NB4 (cell line): ENCODE data around the gene EVA1C.
"Not testable (repeated sequence)": the region's sequence is repeated elsewhere in the genome, so short reads cannot be mapped to it uniquely, and the experiment has no call there.

Source experiments
- DNase-seq: peaks from one replicate; pipeline ENCODE4 v3.0.0; 2010; ENCODE audit warnings: low read depth
- H3K4me3 ChIP-seq: one replicate; pipeline ENCODE4 v1.5.1; 2011; ENCODE audit warnings: mild to moderate bottlenecking, low read depth, low read length, moderate library complexity
- MYC ChIP-seq: IDR thresholded peaks from 2 replicates; pipeline ENCODE4 v1.6.1; 2011; ENCODE audit warnings: low read depth, low read length
- POLR2A ChIP-seq: IDR thresholded peaks from 2 replicates; pipeline ENCODE4 v1.6.1; 2011; ENCODE audit warnings: mild to moderate bottlenecking; ENCODE audit not compliant: insufficient read length; ENCODE audit errors: extremely low read depth
- TF ChIP-seq, protein P1 (sequence below): IDR thresholded peaks from 2 replicates; pipeline ENCODE4 v1.6.1; 2011; ENCODE audit warnings: low read depth, low read length
- TF ChIP-seq, protein P2 (sequence below): IDR thresholded peaks from one replicate; pipeline ENCODE4 v1.5.1; 2012; ENCODE audit warnings: low read depth, low read length

The EVA1C gene

DNA sequence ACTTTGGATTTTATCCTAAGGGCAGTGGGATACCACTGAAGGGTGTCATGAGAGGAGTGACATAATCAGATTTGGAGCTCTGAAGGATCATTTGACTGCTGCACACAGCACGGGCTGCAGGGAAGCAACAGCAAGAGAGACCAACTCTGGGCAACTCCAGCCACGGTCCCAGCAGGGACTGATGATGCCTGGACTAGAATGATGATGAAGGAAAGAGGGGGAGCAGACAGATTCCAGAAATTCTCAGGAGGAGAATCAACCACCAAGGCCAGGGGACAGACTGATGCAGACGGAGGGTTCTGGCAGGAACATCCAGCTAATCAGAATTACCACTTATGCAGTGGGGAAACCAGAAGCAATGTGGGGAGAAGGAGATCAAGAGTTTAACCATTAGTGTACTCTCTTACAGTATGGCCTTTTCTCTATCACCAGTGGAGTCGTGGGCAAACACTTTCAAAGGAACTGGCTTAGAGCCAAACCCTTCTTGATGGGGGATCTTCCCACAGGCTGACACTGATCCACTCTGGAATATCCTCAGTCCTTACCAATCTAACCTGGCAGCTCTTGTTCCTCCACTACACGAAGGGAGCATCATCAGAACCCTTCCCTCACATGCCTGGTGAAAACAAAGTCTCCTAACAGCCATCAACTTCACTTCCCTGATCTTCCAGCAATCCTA lies 23.0 kb upstream of the EVA1C start:
- DNase-seq, result no peak
- TF ChIP-seq POLR2A (no peak), MYC (no peak)
- TF ChIP-seq, protein P1, sequence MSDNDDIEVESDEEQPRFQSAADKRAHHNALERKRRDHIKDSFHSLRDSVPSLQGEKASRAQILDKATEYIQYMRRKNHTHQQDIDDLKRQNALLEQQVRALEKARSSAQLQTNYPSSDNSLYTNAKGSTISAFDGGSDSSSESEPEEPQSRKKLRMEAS, result no peak
- TF ChIP-seq, protein P2, sequence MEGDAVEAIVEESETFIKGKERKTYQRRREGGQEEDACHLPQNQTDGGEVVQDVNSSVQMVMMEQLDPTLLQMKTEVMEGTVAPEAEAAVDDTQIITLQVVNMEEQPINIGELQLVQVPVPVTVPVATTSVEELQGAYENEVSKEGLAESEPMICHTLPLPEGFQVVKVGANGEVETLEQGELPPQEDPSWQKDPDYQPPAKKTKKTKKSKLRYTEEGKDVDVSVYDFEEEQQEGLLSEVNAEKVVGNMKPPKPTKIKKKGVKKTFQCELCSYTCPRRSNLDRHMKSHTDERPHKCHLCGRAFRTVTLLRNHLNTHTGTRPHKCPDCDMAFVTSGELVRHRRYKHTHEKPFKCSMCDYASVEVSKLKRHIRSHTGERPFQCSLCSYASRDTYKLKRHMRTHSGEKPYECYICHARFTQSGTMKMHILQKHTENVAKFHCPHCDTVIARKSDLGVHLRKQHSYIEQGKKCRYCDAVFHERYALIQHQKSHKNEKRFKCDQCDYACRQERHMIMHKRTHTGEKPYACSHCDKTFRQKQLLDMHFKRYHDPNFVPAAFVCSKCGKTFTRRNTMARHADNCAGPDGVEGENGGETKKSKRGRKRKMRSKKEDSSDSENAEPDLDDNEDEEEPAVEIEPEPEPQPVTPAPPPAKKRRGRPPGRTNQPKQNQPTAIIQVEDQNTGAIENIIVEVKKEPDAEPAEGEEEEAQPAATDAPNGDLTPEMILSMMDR, result no peak
- H3K4me3 ChIP-seq, result peak overlapping the region; percentile 21

DNA sequence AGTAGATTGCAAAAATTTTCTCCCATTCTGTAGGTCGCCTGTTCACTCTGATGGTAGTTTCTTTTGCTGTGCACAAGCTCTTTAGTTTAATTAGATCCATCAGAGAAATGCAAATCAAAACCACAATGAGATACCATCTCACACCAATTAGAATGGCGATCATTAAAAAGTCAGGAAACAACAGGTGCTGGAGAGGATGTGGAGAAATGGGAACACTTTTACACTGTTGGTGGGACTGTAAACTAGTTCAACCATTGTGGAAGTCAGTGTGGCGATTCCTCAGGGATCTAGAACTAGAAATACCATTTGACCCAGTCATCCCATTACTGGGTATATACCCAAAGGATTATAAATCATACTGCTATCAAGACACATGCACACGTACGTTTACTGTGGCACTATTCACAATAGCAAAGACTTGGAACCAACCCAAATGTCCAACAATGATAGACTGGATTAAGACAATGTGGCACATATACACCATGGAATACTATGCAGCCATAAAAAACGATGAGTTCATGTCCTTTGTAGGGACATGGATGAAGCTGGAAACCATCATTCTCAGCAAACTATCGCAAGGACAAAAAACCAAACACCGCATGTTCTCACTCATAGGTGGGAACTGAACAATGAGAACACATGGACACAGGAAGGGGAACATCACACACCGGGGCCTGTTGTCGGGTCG lies 21.8 kb upstream of the EVA1C start:
- not testable (repeated sequence) for DNase-seq, H3K4me3 ChIP-seq

DNA sequence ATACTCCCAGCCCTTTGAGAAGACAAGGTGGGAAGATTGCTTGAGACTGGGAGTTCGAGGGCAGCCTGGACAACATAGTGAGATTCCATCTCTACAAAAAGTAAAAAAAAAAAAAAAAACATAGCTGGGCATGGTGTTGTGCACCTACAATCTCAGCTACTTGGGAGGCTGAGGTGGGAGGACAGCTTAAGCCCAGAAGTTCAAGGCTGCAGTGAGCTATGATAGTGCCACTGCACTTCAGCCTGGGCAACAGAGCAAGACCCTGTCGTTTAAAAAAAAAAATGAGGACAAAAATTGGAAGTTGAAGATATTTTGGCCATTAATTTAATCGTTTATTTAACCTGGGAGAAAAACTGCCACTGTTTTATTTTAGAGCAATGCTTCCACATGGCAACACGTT lies 20.8 kb upstream of the EVA1C start:
- no peak for TF ChIP-seq POLR2A
- no peak for TF ChIP-seq MYC
- TF ChIP-seq, protein P1, result no peak
- TF ChIP-seq, protein P2, result no peak
- peak overlapping the region; percentile 86 for H3K4me3 ChIP-seq
- no peak for DNase-seq

DNA sequence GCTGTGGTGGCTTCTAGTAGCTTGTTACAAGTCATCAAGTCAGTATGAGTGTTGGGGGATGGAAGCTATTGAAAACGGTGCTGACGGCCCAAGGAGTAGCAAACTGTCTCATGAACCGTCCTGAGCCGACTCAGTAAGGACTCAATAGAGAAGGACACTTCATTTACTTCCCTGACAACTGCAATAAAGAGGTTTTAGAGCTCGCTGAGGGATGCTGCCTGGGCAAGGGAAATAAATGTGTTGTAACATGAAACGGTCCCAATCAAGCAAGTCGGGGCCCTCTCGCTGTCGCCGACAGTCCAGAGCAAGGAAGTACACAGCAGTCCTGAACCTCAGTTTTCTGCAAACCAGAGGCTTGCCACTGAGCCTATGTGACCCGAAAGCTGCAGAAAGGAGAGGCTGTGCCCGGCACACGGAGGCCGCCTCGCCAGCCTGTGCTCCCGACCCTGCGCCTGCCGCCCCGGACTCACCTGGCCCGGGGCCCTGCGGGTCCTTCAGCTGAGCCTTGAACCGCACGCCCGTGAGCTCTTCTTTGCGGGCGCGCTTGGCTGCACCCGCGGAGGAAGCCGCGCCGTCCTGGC lies 20.1 kb upstream of the EVA1C start:
- peak overlapping the region; percentile 86 for H3K4me3 ChIP-seq
- peak; percentile 33 for DNase-seq
- TF ChIP-seq, protein P1, result no peak
- TF ChIP-seq, protein P2, result no peak
- TF ChIP-seq MYC, result no peak
- TF ChIP-seq POLR2A, result no peak

DNA sequence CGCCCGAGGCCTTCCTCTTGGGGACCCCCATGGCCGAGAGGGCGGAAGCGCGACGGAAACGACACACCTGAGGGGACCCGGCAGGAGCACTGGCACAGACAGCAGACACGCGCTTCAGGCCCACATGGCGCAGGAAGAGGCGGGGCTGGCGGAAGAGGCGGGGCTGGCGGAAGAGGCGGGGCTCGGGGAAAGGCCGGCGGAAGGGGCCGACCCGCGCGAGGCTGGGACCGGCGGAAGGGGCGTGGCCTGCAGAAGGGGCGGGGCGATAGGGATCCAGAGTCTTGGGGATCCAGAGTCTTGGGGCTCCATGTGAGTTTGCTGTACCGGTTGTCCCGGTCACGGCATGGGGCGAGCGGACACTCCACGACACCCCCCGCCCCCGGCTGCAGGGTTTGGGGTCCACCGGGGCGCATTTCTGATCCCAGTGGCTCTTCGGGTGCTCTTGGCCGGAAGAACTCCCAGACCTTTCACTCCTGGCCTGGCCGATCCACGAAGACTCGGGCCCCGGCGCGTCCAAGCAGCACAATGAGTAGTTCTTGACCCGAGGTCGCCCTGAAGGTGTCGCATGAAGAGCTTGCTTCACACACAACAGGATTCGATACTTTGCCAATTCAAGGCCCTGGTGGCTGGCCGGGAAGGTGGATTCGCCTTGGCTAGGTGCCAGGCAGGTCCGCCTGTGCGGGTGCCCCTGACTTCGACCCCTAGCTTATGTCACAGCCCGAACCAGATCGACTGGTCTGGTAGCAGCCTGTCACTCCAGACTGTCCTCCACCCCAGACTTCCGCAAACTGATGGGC lies 19.4 kb upstream of the EVA1C start, which contains the start of gene URB1:
Gene URB1 (minus strand): TSS at position 133 of the 797 bp plus-strand sequence. CDS start 102 bp downstream, at position 31.
- peak; percentile 87 for DNase-seq
- TF ChIP-seq, protein P1, result peak; percentile 97
- TF ChIP-seq, protein P2, result no peak
- peak; percentile 68 for TF ChIP-seq POLR2A
- TF ChIP-seq MYC, result peak; percentile 98
- H3K4me3 ChIP-seq, result peak within 1 kb of the TSS; percentile 86

DNA sequence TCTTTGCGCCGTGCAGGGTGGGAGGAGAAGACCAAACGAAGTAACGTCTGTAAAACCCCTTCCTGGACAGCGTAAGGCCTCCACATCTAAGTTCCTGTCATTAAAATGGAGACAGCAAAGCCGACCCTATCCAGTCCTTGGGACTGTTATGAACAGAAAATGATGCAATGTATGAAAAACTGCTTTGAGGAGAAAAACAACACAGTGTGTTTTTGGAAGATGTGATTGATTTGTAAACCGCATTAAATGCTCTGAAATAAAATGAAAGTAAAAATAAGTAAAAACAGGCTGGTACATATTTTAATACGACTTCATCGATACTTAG lies 18.9 kb upstream of the EVA1C start:
- DNase-seq, result peak; percentile 91
- TF ChIP-seq POLR2A (no peak), MYC (no peak)
- TF ChIP-seq, protein P2, result no peak
- TF ChIP-seq, protein P1, result no peak
- H3K4me3 ChIP-seq, result peak overlapping the region; percentile 86
